ENCODE measurements around the gene RUNX1.

Gene RUNX1

DNA sequence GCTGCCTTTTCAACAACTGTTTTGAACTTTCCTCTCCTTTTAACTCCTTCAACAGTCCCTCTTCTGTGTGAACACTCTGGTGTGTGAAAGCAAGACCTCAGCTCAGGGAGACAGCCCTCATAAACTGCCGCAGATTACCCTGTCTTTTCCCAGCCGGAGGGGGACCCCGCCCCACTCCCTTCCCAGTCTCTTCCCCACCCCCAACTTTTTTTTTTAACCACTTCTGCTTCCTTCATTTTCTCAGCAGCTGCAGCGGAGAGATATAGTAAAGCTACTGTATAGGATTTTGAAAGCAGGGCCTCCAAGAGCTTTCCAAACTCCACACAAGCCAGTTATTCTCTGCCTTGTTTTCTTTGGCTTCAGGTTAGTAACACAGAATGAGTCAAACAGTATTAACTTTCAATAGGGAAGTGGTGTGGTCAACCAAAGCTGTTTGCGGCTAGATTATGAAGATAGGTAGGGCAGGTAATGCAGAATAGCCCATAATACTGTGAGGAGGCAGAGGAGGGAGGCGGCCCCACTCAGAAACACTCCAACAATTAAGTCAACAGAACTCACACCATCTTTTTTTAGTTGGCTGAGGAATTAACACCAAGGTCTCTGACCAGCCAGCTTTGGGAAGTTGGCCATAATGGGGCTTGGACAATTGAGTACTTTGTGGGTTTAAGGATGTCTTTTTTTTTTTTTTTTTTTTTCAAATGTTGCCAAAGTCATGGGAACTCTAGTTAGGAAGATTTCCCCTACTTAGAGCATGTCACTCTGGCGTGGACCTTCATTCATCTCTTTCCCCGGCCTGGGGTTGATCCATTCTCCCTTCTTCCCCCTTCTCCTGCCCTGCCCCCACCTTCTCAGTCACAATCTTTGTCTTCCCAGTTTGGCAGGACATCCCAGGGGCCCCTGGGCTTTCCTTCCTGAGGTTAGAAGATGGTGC, 203.3 kb downstream of the RUNX1 start:
- TF ChIP-seq, protein P1, sequence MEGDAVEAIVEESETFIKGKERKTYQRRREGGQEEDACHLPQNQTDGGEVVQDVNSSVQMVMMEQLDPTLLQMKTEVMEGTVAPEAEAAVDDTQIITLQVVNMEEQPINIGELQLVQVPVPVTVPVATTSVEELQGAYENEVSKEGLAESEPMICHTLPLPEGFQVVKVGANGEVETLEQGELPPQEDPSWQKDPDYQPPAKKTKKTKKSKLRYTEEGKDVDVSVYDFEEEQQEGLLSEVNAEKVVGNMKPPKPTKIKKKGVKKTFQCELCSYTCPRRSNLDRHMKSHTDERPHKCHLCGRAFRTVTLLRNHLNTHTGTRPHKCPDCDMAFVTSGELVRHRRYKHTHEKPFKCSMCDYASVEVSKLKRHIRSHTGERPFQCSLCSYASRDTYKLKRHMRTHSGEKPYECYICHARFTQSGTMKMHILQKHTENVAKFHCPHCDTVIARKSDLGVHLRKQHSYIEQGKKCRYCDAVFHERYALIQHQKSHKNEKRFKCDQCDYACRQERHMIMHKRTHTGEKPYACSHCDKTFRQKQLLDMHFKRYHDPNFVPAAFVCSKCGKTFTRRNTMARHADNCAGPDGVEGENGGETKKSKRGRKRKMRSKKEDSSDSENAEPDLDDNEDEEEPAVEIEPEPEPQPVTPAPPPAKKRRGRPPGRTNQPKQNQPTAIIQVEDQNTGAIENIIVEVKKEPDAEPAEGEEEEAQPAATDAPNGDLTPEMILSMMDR (IDR thresholded peaks at IDR 0.05): no peak
- H3K4me3 ChIP-seq (ENCODE audit: low read depth in 1 of 2, low read length in 1 of 2): peak overlapping the region in 1 of 2 experiments; percentile 8
- H3K27ac ChIP-seq: no peak overlapping the region
- peaks cover 28 to 29% of the 10 kb centered on the region in 2 experiments for H3K4me1 ChIP-seq (ENCODE audit: control insufficient read depth in 1 of 2, insufficient read depth in 1 of 2, low read depth in 1 of 2, low read length in 1 of 2)
- H3K9me3 ChIP-seq: no peaks in the 10 kb centered on the region
- peaks cover 29% of the 10 kb centered on the region for H3K36me3 ChIP-seq
- H3K27me3 ChIP-seq: no peaks in the 10 kb centered on the region

DNA sequence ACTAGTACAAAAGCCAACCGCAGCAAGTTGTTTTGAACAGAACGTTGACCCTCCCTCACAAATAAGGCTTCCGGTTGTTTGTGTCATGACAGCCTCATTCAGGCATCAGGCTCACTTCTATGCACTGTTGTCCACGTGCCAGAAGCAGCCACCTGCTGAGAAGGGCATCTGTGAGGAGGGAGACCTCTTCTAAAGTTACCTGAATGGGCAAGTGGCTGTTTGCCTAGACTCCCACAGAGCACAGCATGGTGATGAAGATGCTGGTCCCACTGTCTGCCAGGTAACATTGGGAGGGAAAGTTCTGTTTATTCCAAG, 204.2 kb downstream of the RUNX1 start:
- Histone ChIP-seq H3K4me1 (ENCODE audit: control insufficient read depth in 1 of 2, insufficient read depth in 1 of 2, low read depth in 1 of 2, low read length in 1 of 2) (peaks cover 28 to 29% of the 10 kb centered on the region in 2 experiments), H3K27me3 (no peaks in the 10 kb centered on the region), H3K9me3 (no peaks in the 10 kb centered on the region), H3K4me3 (ENCODE audit: low read depth in 1 of 2, low read length in 1 of 2) (no peak overlapping the region), H3K27ac (peak overlapping the region; percentile 5), H3K36me3 (peaks cover 32% of the 10 kb centered on the region)
- TF ChIP-seq, protein P1 (IDR thresholded peaks at IDR 0.05): no peak

DNA sequence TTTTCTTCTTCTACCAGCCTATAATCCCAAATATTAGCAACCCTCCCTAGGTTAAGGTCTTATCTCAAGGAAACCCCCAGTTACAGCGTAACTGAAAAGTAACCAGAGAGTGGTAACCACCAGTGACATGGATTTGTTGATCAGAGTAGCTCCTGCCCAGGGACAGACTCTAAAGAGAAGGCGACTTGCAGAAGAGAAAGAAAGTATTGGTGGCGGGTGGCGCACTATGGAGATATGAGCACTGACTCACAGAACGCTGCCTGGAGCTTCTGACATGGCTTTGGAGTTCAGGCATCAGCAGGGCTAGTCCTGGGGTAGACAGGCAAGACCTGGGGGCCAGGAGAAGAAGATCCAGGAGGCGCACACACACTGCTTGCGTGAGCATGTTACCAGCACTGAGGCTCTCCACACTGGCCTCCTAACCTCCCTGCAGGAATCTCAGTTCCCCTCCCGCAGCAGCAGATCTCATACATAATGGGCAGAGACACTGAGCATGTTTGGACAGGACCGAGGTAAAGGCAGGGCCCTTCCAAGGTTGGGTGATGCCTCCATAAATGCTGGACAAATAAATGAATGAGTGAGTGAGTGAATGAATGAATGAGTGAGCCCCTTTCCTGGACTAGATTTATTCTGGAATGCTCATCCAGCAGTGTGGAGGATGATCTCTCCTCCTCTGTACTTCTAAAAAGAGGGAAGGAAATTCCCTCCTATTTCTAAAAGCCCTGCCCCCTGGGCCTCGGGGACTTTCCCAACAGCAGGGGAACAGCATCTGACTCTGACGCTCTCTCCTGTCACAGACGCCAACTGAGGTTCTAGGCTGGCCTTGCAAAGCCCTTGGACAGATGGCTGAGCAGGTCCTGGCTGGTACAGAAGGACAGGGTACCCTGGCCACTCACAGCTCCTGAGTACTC, 204.8 kb downstream of the RUNX1 start:
- Histone ChIP-seq H3K4me3 (ENCODE audit: low read depth in 1 of 2, low read length in 1 of 2) (no peak overlapping the region), H3K27ac (peak overlapping the region; percentile 5), H3K36me3 (peaks cover 38% of the 10 kb centered on the region)

DNA sequence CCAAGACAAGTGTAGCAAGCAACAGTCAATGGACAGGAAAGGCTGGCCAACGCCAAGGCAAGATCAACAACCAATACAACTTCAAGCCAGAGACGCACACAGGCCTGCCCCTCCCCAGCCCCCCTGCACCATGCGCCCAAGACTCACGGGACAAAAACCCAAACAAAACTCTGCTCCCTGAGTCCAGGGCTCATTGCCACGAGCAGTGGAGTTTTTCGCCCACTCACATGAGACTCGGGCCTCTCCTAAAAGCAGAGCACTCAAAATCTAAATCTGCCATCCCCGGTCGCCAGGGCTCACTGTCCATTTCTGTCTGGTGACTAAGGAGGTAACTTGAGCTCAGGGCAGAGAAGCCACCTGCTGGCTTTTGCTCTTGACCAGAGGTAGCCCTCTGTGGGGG, 205.5 kb downstream of the RUNX1 start:
- Histone ChIP-seq H3K4me3 (ENCODE audit: low read depth in 1 of 2, low read length in 1 of 2) (no peak overlapping the region), H3K4me1 (ENCODE audit: control insufficient read depth in 1 of 2, insufficient read depth in 1 of 2, low read depth in 1 of 2, low read length in 1 of 2) (peaks cover 29 to 33% of the 10 kb centered on the region in 2 experiments), H3K36me3 (peaks cover 41% of the 10 kb centered on the region), H3K9me3 (no peaks in the 10 kb centered on the region), H3K27me3 (no peaks in the 10 kb centered on the region), H3K27ac (no peak overlapping the region)
- TF ChIP-seq, protein P1 (IDR thresholded peaks at IDR 0.05): no peak

More for the DNA sequence above, 204.8 kb downstream of the RUNX1 start:
- H3K4me1 ChIP-seq (ENCODE audit: control insufficient read depth in 1 of 2, insufficient read depth in 1 of 2, low read depth in 1 of 2, low read length in 1 of 2): peaks cover 29% of the 10 kb centered on the region in 2 experiments
- TF ChIP-seq, protein P1 (IDR thresholded peaks at IDR 0.05): no peak
- H3K9me3 ChIP-seq: no peaks in the 10 kb centered on the region
- H3K27me3 ChIP-seq: no peaks in the 10 kb centered on the region

DNA sequence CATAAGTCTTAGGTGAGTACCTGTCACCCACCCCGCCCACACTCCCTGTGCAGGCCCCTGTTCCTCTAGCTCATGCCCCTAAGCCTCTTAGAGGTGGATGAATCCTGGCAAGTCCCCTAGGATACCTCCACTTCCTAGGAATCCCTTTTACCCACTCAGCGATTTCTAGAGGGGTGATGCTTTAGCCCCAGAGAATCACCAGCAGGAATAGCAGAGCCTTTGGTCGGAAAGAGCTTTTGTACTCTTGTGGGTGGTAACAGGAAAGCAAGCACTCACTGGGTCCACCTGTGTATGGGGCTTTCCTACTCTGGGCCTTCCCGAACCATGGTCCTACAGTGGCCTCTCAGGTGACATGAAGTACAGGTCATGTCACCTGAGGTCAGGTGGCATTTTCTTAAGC, 207.9 kb downstream of the RUNX1 start:
- H3K27ac ChIP-seq: no peak overlapping the region
- H3K36me3 ChIP-seq: peaks cover 45% of the 10 kb centered on the region
- no peak overlapping the region for H3K4me3 ChIP-seq (ENCODE audit: low read depth in 1 of 2, low read length in 1 of 2)
- TF ChIP-seq, protein P1 (IDR thresholded peaks at IDR 0.05): no peak
- H3K9me3 ChIP-seq: no peaks in the 10 kb centered on the region
- no peaks in the 10 kb centered on the region for H3K27me3 ChIP-seq
- H3K4me1 ChIP-seq (ENCODE audit: control insufficient read depth in 1 of 2, insufficient read depth in 1 of 2, low read depth in 1 of 2, low read length in 1 of 2): peaks cover 22 to 31% of the 10 kb centered on the region in 2 experiments
